GM12892 (cell line): ENCODE data around the gene MLH3.

Source experiments
- DNase-seq: peaks from one replicate; pipeline ENCODE4 v3.0.0; 2011; ENCODE audit not compliant: insufficient read length
- FAIRE-seq: peaks from 2 replicates; lab custom pipeline; 2011; peaks lifted over from hg19 to GRCh38; lab: Jason Lieb, UNC
- POLR2A ChIP-seq: IDR thresholded peaks from 2 replicates; pipeline ENCODE4 v1.6.1; 2011; ENCODE audit warnings: low read depth, low read length, control low read depth
- POLR2AphosphoS5 ChIP-seq: IDR thresholded peaks from 2 replicates; pipeline ENCODE4 v1.6.1; 2011; ENCODE audit warnings: low read depth, low read length, control low read depth
- TAF1 ChIP-seq: IDR thresholded peaks from 2 replicates; pipeline ENCODE4 v1.6.1; 2011; ENCODE audit warnings: low read depth, mild to moderate bottlenecking, control low read depth, low read length, borderline replicate concordance

The MLH3 gene

GRCh38 chr14:74968811-74969210 is 82.5 kb downstream of the MLH3 start:
- no peak for DNase-seq
- no peak for FAIRE-seq
- TF ChIP-seq TAF1 (no peak), POLR2AphosphoS5 (no peak), POLR2A (no peak)

DNA sequence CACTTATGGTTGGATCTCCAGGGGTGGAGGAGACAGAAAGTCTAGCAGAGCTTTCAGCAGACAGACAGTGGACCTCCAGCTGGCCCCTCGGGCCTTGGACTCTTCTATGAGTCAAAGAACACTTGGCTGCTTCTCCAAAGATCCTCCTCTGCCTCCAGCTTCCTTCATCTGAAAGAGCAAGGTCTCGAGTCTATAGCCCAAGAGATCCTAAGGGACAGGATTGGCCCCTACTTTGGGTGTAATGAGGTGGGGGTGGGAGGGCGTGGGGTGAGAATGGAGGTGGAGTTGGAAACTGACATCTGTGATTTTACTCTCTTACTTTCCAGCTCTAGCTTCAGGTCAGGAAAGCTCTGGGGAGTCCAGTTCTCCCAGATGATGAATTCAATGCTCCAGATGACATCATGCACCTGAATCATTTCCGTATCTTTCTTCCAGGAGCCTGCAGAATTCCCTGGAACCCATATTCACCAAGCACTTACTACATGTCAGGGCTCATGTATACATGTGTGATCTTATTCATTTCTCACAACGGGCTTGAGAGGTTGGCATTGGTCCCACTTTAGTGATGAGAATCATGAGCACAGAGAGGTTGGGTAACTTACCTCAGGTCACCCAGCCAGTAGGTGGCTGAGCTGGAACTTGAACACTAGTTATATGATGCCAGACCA is 85.6 kb downstream of the MLH3 start:
- FAIRE-seq (no peak), DNase-seq (no peak)
- no peak for TF ChIP-seq POLR2A
- TF ChIP-seq POLR2AphosphoS5: no peak
- TF ChIP-seq TAF1: no peak

DNA sequence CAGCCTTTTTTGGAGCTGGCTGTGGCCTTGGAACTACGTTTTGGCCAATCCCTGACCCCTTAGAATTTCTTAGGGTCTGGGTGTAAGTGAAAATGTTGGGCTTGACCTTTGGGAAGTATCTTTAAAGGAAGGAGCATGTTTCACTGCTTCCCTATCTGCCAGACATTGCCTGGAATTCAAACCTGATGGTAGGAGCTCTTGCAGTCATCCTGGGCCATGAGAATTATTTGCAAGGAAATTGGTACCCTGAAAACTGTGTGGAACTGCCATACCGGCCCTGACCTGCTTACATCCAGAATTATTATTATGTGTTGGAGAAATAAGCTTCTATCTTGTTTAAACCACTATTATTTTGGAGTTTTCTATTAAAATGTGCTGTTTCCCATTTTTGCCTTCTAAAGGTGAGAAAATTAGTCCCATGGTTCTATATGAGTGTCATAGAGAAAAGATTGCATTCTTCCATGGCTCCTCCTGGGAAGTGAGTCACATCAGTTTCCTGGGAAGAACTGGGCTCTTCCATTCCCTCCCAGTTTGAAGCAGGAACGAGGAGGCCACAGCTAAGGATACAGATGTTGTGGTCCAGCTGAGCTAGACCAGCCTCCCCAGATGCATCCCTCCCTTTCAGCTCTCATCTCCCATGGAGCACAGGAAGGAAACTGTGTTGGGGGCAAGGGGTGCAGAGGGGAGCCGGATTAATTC is 86.3 kb downstream of the MLH3 start:
- FAIRE-seq: no peak
- TF ChIP-seq TAF1 (no peak), POLR2AphosphoS5 (no peak), POLR2A (no peak)

More for the DNA sequence above, 86.3 kb downstream of the MLH3 start:
- DNase-seq: no peak
